IMR-90 (cell line): Measurements from ENCODE around the gene HIRA.

Experiments
- BHLHE40 ChIP-seq: fragments of 150-350 bp; IDR thresholded peaks from 2 replicates; pipeline ENCODE4 v1.6.1; 2016; ENCODE audit warnings: mild to moderate bottlenecking, low read depth, low read length
- CHD1 ChIP-seq: IDR thresholded peaks from 2 replicates; pipeline ENCODE4 v1.6.1; 2012; ENCODE audit warnings: low read depth, low read length, improper control_type of control experiment
- MAFK ChIP-seq: IDR thresholded peaks from 2 replicates; pipeline ENCODE4 v1.6.1; 2012; ENCODE audit warnings: low read depth, low read length, improper control_type of control experiment
- POLR2A ChIP-seq: IDR thresholded peaks from 2 replicates; pipeline ENCODE4 v1.6.1; 2012; ENCODE audit warnings: mild to moderate bottlenecking, low read depth, low read length
- RAD21 ChIP-seq: IDR thresholded peaks from 2 replicates; pipeline ENCODE4 v1.6.1; 2012; ENCODE audit warnings: low read length, improper control_type of control experiment
- RCOR1 ChIP-seq: IDR thresholded peaks from 2 replicates; pipeline ENCODE4 v1.6.1; 2012; ENCODE audit warnings: mild to moderate bottlenecking, low read length, improper control_type of control experiment; ENCODE audit not compliant: insufficient replicate concordance
- SMC3 ChIP-seq: fragments of 150-350 bp; IDR thresholded peaks from 2 replicates; pipeline ENCODE4 v1.6.1; 2016; ENCODE audit warnings: low read depth, mild to moderate bottlenecking, antibody characterized with exemption, low read length, moderate library complexity
- TF ChIP-seq, protein P1 (sequence below): conservative IDR thresholded peaks from 2 replicates; pipeline ENCODE4 v1.5.1; 2012; ENCODE audit warnings: mild to moderate bottlenecking, low read depth, low read length, improper control_type of control experiment
- TF ChIP-seq, protein P2 (sequence below): fragments of 150-350 bp; IDR thresholded peaks from 2 replicates; pipeline ENCODE4 v1.6.1; 2017; ENCODE audit warnings: mild to moderate bottlenecking, antibody characterized with exemption, low read length, low read depth
- TF ChIP-seq, protein P3 (sequence below): fragments of 150-350 bp; IDR thresholded peaks from 2 replicates; pipeline ENCODE4 v1.6.1; 2016; ENCODE audit warnings: low read depth, mild to moderate bottlenecking, low read length, moderate library complexity, borderline replicate concordance

DNA sequence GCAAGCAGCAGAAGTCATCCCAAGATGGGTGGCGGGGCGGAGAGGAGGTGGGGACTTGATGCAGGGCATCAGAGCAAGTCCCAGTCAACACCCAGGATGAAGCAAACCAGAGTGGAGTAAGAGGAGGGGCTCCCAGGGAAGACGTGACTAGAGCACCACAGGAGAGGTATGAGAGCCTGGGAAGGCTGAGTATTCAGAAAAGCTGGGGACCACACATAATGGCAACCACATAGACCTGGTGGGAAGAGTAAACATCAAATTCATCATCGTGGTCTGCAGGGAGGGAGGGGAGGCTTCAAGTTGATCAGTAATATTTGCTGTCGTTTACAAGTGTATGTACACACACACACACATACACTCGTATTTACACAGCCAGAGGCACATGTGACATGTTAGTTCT is 79.3 kb downstream of the HIRA start:
- TF ChIP-seq SMC3 (no peak), POLR2A (no peak), RAD21 (no peak), MAFK (no peak), CHD1 (no peak), BHLHE40 (no peak), RCOR1 (no peak)
- TF ChIP-seq, protein P1, sequence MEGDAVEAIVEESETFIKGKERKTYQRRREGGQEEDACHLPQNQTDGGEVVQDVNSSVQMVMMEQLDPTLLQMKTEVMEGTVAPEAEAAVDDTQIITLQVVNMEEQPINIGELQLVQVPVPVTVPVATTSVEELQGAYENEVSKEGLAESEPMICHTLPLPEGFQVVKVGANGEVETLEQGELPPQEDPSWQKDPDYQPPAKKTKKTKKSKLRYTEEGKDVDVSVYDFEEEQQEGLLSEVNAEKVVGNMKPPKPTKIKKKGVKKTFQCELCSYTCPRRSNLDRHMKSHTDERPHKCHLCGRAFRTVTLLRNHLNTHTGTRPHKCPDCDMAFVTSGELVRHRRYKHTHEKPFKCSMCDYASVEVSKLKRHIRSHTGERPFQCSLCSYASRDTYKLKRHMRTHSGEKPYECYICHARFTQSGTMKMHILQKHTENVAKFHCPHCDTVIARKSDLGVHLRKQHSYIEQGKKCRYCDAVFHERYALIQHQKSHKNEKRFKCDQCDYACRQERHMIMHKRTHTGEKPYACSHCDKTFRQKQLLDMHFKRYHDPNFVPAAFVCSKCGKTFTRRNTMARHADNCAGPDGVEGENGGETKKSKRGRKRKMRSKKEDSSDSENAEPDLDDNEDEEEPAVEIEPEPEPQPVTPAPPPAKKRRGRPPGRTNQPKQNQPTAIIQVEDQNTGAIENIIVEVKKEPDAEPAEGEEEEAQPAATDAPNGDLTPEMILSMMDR = no peak
- TF ChIP-seq, protein P2, sequence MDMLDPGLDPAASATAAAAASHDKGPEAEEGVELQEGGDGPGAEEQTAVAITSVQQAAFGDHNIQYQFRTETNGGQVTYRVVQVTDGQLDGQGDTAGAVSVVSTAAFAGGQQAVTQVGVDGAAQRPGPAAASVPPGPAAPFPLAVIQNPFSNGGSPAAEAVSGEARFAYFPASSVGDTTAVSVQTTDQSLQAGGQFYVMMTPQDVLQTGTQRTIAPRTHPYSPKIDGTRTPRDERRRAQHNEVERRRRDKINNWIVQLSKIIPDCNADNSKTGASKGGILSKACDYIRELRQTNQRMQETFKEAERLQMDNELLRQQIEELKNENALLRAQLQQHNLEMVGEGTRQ = no peak
- TF ChIP-seq, protein P3, sequence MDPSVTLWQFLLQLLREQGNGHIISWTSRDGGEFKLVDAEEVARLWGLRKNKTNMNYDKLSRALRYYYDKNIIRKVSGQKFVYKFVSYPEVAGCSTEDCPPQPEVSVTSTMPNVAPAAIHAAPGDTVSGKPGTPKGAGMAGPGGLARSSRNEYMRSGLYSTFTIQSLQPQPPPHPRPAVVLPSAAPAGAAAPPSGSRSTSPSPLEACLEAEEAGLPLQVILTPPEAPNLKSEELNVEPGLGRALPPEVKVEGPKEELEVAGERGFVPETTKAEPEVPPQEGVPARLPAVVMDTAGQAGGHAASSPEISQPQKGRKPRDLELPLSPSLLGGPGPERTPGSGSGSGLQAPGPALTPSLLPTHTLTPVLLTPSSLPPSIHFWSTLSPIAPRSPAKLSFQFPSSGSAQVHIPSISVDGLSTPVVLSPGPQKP = no peak
